HepG2 (cell line): ENCODE measurements around the gene ACAP1. TPM values are rescaled to one million over a fixed set of nuclear protein-coding genes. Genes with fewer than 3 reads are reported as not detected.

Source experiments
- ARNT ChIP-seq: fragments of 450-650 bp; IDR thresholded peaks from 2 replicates; pipeline ENCODE4 v1.6.1; 2017
- ASH2L ChIP-seq: fragments of 300-600, 200-600 bp; sonication (generic); IDR thresholded peaks from 2 replicates; pipeline ENCODE4 v1.7.0; 2017; ENCODE audit warnings: low read depth, mild to moderate bottlenecking, moderate library complexity, mixed read lengths, low read length; ENCODE audit not compliant: insufficient read length
- BRCA1 ChIP-seq: sonication (generic); formaldehyde crosslinking; IDR thresholded peaks from 2 replicates; pipeline ENCODE4 v1.4.0; 2020; ENCODE audit warnings: missing genetic modification reagents
- CCDC6 ChIP-seq: sonication (generic); formaldehyde crosslinking; IDR thresholded peaks from 2 replicates; pipeline ENCODE4 v1.8.1; 2022; ENCODE audit warnings: mild to moderate bottlenecking, missing genetic modification reagents, moderate library complexity
- CENPBD1 ChIP-seq: sonication (generic); formaldehyde crosslinking; IDR thresholded peaks from 2 replicates; pipeline ENCODE4 v1.8.0; 2022; ENCODE audit warnings: missing genetic modification reagents, low read depth, mild to moderate bottlenecking, borderline replicate concordance
- ETV5 ChIP-seq: IDR thresholded peaks from 2 replicates; pipeline ENCODE4 v1.6.1; 2018; ENCODE audit warnings: missing biosample characterization, missing genetic modification reagents, inconsistent platforms, borderline replicate concordance
- GATAD1 ChIP-seq: IDR thresholded peaks from 2 replicates; pipeline ENCODE4 v1.6.1; 2016; ENCODE audit warnings: missing genetic modification reagents, missing compliant biosample characterization
- KLF13 ChIP-seq: sonication (generic); formaldehyde crosslinking; IDR thresholded peaks from 2 replicates; pipeline ENCODE4 v1.4.0; 2020; ENCODE audit warnings: mild to moderate bottlenecking, missing genetic modification reagents
- LBX2 ChIP-seq: sonication (generic); formaldehyde crosslinking; IDR thresholded peaks from 2 replicates; pipeline ENCODE4 v1.5.0; 2020; ENCODE audit warnings: missing genetic modification reagents, mild to moderate bottlenecking, borderline replicate concordance
- MYC ChIP-seq: sonication (generic); formaldehyde crosslinking; IDR thresholded peaks from 2 replicates; pipeline ENCODE4 v1.9.0; 2021; ENCODE audit warnings: missing genetic modification reagents, borderline replicate concordance
- PHB2 ChIP-seq: fragments of 450-650 bp; IDR thresholded peaks from 2 replicates; pipeline ENCODE4 v1.6.1; 2018; ENCODE audit not compliant: partially characterized antibody
- RORA ChIP-seq: sonication (generic); formaldehyde crosslinking; IDR thresholded peaks from 2 replicates; pipeline ENCODE4 v1.5.0; 2020; ENCODE audit warnings: mild to moderate bottlenecking, missing genetic modification reagents, moderate library complexity
- SALL1 ChIP-seq: sonication (generic); formaldehyde crosslinking; IDR thresholded peaks from 2 replicates; pipeline ENCODE4 v1.8.0; 2022; ENCODE audit warnings: mild to moderate bottlenecking, missing genetic modification reagents
- SMAD9 ChIP-seq: sonication (generic); formaldehyde crosslinking; IDR thresholded peaks from 2 replicates; pipeline ENCODE4 v1.5.1; 2020; ENCODE audit warnings: mild to moderate bottlenecking, missing genetic modification reagents
- SUZ12 ChIP-seq: fragments of 150-350 bp; IDR thresholded peaks from 2 replicates; pipeline ENCODE4 v1.6.1; 2014; ENCODE audit warnings: low read depth, low read length
- TBL1XR1 ChIP-seq: fragments of 150-350 bp; IDR thresholded peaks from 2 replicates; pipeline ENCODE4 v1.6.1; 2014; ENCODE audit warnings: borderline replicate concordance, low read length; ENCODE audit not compliant: partially characterized antibody
- TERF1 ChIP-seq: sonication (generic); formaldehyde crosslinking; IDR thresholded peaks from 2 replicates; pipeline ENCODE4 v1.8.0; 2022; ENCODE audit warnings: mild to moderate bottlenecking, missing genetic modification reagents, moderate library complexity
- TRIM22 ChIP-seq: fragments of 450-650 bp; IDR thresholded peaks from 2 replicates; pipeline ENCODE4 v1.6.1; 2017
- ZNF296 ChIP-seq: sonication (generic); formaldehyde crosslinking; conservative IDR thresholded peaks from 2 replicates; pipeline ENCODE4 v1.5.0; 2020; ENCODE audit warnings: mild to moderate bottlenecking, missing genetic modification reagents
- ZNF33A ChIP-seq: sonication (generic); formaldehyde crosslinking; IDR thresholded peaks from 2 replicates; pipeline ENCODE4 v1.5.1; 2020; ENCODE audit warnings: missing genetic modification reagents, mild to moderate bottlenecking, moderate library complexity, borderline replicate concordance
- ZNF543 ChIP-seq: sonication (generic); formaldehyde crosslinking; IDR thresholded peaks from 2 replicates; pipeline ENCODE4 v1.4.0; 2020; ENCODE audit warnings: mild to moderate bottlenecking, missing genetic modification reagents
- ZNF577 ChIP-seq: sonication (generic); formaldehyde crosslinking; IDR thresholded peaks from 2 replicates; pipeline ENCODE4 v1.4.0; 2020; ENCODE audit warnings: mild to moderate bottlenecking, low read depth, missing genetic modification reagents, borderline replicate concordance
- ZNF607 ChIP-seq: sonication (generic); formaldehyde crosslinking; IDR thresholded peaks from 2 replicates; pipeline ENCODE4 v1.5.1; 2020; ENCODE audit warnings: missing genetic modification reagents, mild to moderate bottlenecking, borderline replicate concordance
- ZNF775 ChIP-seq: sonication (generic); formaldehyde crosslinking; IDR thresholded peaks from 2 replicates; pipeline ENCODE4 v1.4.0; 2020; ENCODE audit warnings: missing genetic modification reagents, mild to moderate bottlenecking, moderate library complexity, borderline replicate concordance
- ZNF790 ChIP-seq: sonication (generic); formaldehyde crosslinking; IDR thresholded peaks from 2 replicates; pipeline ENCODE4 v1.8.0; 2022; ENCODE audit warnings: missing genetic modification reagents, mild to moderate bottlenecking, borderline replicate concordance
- ZNF816 ChIP-seq: sonication (generic); formaldehyde crosslinking; IDR thresholded peaks from 2 replicates; pipeline ENCODE4 v1.8.0; 2022; ENCODE audit warnings: missing genetic modification reagents, mild to moderate bottlenecking, borderline replicate concordance
- ZNF850 ChIP-seq: sonication (generic); formaldehyde crosslinking; conservative IDR thresholded peaks from 2 replicates; pipeline ENCODE4 v1.9.0; 2021; ENCODE audit warnings: mild to moderate bottlenecking, missing genetic modification reagents
- ZSCAN30 ChIP-seq: sonication (generic); formaldehyde crosslinking; IDR thresholded peaks from 2 replicates; pipeline ENCODE4 v1.5.0; 2020; ENCODE audit warnings: mild to moderate bottlenecking, missing genetic modification reagents
- polyA plus RNA-seq, 8 experiments: library from polyadenylated mRNA; depleted of rRNA in 3 of 8; stranded (reverse) in 7 of 8; unstranded in 1 of 8; fragments of >200 nt; fragmentation: Illumina TruSeq in 4 of 8; extraction: Trizol in 4 of 8; gene quantifications; 2 replicates each; pipeline versions ENCODE4 v1.2.1 to v1.2.3, GENCODE V29; 2011 to 2016; ENCODE audit warnings: low read depth in 4 of 8, missing spikeins in 1 of 8, mixed read lengths in 1 of 8; ENCODE audit not compliant: insufficient read depth in 1 of 8
- total RNA-seq, 5 experiments: library from RNA; depleted of rRNA; stranded (reverse); fragments of >200 nt; fragmentation: Illumina TruSeq; extraction: Trizol; gene quantifications; 2 replicates each; pipeline ENCODE4 v1.2.3, GENCODE V29; 2016; ENCODE audit warnings: low read depth in 1 of 5

Gene ACAP1
- total and polyA plus RNA-seq, 2 of the 13 experiments (the other 11 are each of a cell fraction or from before 2014, with no cell fraction given), result 1.3 to 2.5 TPM

- no peak for TF ChIP-seq ZNF577 (CRISPR knock-in tag)
- no peak; the same call in 1 of the 2 replicates for TF ChIP-seq SALL1
- TF ChIP-seq TBL1XR1, result no peak
- no peak for TF ChIP-seq ZNF816 (CRISPR knock-in tag)
- TF ChIP-seq CCDC6, result no peak
- no peak for TF ChIP-seq SMAD9 (CRISPR knock-in tag)
- TF ChIP-seq BRCA1 (CRISPR knock-in tag), result 0 out of 2 replicates have a peak, but pooled peaks have one; percentile 41
- TF ChIP-seq ZSCAN30, result no peak
- no peak for TF ChIP-seq PHB2
- no peak for TF ChIP-seq ZNF543 (CRISPR knock-in tag)
- no peak for TF ChIP-seq ZNF296
- no peak for TF ChIP-seq ZNF607 (CRISPR knock-in tag)
- 0 out of 2 replicates have a peak, but pooled peaks have one; percentile 32 for TF ChIP-seq LBX2
- no peak for TF ChIP-seq GATAD1
- TF ChIP-seq TERF1, result no peak
- no peak for TF ChIP-seq RORA (CRISPR knock-in tag)
- TF ChIP-seq KLF13, result no peak
- peak; percentile 34; the same call in 1 of the 2 replicates for TF ChIP-seq ZNF775 (CRISPR knock-in tag)
- TF ChIP-seq ASH2L, result no peak
- no peak for TF ChIP-seq CENPBD1 (CRISPR knock-in tag)
- TF ChIP-seq ZNF790 (CRISPR knock-in tag), result no peak
- TF ChIP-seq MYC (CRISPR knock-in tag), result no peak
- no peak for TF ChIP-seq ZNF33A
- TF ChIP-seq ARNT, result no peak
- no peak for TF ChIP-seq TRIM22
- TF ChIP-seq ZNF850 (CRISPR knock-in tag), result no peak
- TF ChIP-seq ETV5, result peak; percentile 40; the same call in 1 of the 2 replicates
- TF ChIP-seq SUZ12, result no peak
These were observed 44.7 kb downstream of the ACAP1 start, which contains the start of gene TNK1 (continued) for GRCh38 chr17:7380855-7381683.
